ENCODE measurements around the gene KAT8.
"Not testable (repeated sequence)": the region's sequence is repeated elsewhere in the genome, so short reads cannot be mapped to it uniquely, and the experiment has no call there.

KAT8 gene

DNA sequence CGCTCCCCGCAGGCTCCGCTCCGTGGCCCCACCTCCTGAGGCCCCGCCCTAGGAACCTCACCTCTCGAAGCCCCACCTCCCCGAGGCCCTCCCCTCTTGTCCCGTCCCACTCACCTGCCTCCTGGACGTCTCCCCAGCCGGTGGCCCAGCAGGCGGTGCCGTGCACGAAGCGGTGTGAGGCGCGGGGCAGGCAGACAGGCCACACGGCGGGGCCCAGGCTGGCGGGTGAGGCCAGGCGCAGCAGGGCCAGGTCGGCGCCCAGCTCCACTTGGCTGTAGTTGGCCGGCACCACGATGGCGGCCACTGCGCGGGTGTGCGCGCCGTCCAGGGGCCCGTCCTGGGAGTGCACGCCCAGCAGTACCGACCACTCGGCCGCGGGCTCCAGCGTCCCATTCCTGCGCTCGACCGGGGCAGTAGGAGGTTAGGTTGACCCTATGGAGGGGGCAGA lies 30.8 kb downstream of the KAT8 start:
- DNase-seq (ENCODE audit: low read depth in 3 of 3), result no peak

DNA sequence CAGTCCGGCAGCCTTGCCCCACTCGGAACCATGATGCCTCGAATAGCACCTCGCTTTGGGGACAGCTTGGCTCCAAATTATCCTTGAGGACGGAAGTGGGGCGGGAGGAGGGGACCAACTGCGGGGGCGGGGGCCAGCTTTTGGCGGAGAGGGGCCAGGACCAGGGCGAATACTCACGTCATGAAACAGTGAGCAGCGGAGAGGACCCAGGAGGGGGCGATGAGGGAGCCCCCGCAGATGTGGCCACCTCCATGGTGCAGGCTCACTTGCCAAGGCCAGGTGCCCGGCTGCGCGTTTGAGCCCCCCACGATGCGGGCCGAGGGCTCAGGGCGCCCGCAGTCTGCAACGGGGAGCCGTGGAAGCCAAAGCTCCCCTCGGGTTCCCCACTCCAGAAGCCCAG lies 31.4 kb downstream of the KAT8 start:
- no peak for DNase-seq (ENCODE audit: low read depth in 3 of 3)

DNA sequence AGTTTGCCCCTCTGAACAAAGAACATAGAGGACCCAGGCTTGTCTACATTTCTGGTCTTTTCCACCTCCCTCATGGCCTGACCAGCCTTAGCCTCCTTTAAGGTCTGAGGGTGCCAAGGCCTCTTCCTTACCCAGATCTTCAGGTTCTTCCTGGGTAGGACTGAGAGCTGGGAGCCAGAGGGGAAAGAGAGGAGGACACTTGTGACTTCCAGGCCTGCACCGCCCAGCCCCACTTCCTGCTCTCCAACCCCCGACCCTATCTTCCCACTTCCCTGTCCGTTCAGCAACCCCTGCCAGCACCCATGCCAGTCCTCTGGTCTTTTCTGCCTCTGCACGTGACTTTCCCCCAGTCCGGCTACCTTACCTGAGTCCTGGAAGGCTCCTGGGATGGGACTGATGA lies 31.9 kb downstream of the KAT8 start:
- DNase-seq (ENCODE audit: low read depth in 3 of 3), result no peak

- no peak for DNase-seq (ENCODE audit: low read depth in 3 of 3)
Observed at GRCh38 chr16:31149894-31150890, 32.7 kb downstream of the KAT8 start, which contains the start of gene PRSS36. TSS of gene PRSS36 (minus strand) at chr16:31150066. CDS start at chr16:31150035, 31 bp downstream.

GRCh38 chr16:31150976-31151375 lies 33.5 kb downstream of the KAT8 start:
- DNase-seq (ENCODE audit: low read depth in 3 of 3), result not testable (repeated sequence)

- DNase-seq (ENCODE audit: low read depth in 3 of 3), result no peak
Observed at GRCh38 chr16:31157136-31157535, 39.7 kb downstream of the KAT8 start.

- no peak for DNase-seq (ENCODE audit: low read depth in 3 of 3)
Observed at GRCh38 chr16:31167315-31167714, 49.9 kb downstream of the KAT8 start.

DNA sequence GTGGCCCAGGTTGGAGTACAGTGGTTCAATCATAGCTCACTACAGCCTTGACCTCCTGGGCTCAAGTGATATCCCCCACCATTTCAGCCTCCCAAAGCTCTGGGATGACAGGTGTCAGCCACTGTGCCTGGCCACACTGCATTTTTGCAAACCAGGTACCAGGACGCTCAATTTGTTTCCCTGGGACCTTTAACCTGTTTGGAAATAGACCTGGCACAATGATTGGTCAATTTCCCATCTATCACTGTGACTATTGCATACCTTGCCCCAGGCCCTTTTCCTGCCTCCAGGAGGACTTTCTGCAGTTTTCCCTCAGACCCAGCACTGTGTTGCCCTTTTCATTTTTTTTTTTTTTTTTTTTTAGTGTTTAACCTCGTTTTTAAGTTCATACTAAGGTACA lies 51.4 kb downstream of the KAT8 start:
- no peak for DNase-seq (ENCODE audit: low read depth in 3 of 3)

- DNase-seq (ENCODE audit: low read depth in 3 of 3), result not testable (repeated sequence)
Observed at GRCh38 chr16:31170048-31170447, 52.6 kb downstream of the KAT8 start.

- peak in 1 of 3 donors; percentile 35 for DNase-seq (ENCODE audit: low read depth in 3 of 3)
Observed at GRCh38 chr16:31177136-31177535, 59.7 kb downstream of the KAT8 start.

GRCh38 chr16:31179219-31179746 lies 61.8 kb downstream of the KAT8 start:
- no peak for DNase-seq (ENCODE audit: low read depth in 3 of 3)

DNA sequence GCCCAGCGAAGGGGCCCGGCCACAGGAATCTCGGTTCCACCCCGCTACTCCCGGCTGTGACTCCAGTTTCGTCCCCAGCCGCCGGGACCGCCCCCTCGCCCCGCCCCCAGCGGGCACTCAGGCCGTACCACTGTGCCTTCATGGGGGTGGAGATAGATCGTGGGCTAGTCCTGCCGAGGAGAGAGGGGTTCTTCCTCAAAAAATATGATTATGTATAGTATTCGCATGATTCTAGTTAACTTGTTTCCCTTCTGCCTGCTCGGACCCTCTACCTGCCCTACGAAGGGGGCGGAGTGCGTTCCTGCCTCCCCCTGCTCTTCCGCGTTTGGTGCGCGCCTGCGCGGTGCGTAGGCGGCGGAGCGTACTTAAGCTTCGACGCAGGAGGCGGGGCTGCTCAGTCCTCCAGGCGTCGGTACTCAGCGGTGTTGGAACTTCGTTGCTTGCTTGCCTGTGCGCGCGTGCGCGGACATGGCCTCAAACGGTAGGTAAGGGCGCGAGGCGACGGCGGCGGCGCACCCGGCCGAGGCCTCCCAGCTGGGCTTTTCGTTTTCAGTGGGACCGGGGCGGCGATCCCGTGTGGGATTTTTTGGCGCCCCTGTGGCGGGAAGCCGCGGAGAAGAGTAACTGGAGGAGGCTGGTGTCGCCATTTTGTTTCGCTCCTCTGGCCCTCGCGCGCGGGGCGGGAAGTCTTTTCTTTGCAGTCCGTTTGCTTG lies 62.4 kb downstream of the KAT8 start, which contains the start of gene FUS:
Gene FUS (plus strand): TSS at position 393 of the 713 bp plus-strand sequence. CDS start 76 bp downstream, at position 469.
- peak; percentile 85 to 89 (median 86) for DNase-seq (ENCODE audit: low read depth in 3 of 3)
